Stimulated activated naive CD4-positive, alpha-beta T cell (primary cell): ENCODE data around the gene CLIC1.

Experiments
- DNase-seq, 6 experiments: peaks; one replicate each; lab custom pipeline; 2025; lab: John Stamatoyannopoulos, UW

Gene CLIC1

GRCh38 chr6:31737991-31738979 is 2.0 kb upstream of the CLIC1 start:
- DNase-seq = peak; percentile 39 to 77 (median 68)

- DNase-seq = no peak
Observed at GRCh38 chr6:31737315-31737990, 1.1 kb upstream of the CLIC1 start.

GRCh38 chr6:31736768-31737314 is 511 bp upstream of the CLIC1 start:
- no peak for DNase-seq

- peak in 1 of 6 experiments; percentile 35 for DNase-seq
Observed at GRCh38 chr6:31734821-31735406, 1.4 kb downstream of the CLIC1 start.

- no peak for DNase-seq
Observed at GRCh38 chr6:31734247-31734820, 2.0 kb downstream of the CLIC1 start.

- no peak for DNase-seq
Observed at GRCh38 chr6:31733734-31734133, 2.6 kb downstream of the CLIC1 start.

GRCh38 chr6:31732029-31732428 is 4.3 kb downstream of the CLIC1 start:
- DNase-seq = no peak

GRCh38 chr6:31730631-31731086 is 5.7 kb downstream of the CLIC1 start:
- DNase-seq = no peak

GRCh38 chr6:31729979-31730630 is 6.2 kb downstream of the CLIC1 start:
- DNase-seq = peak in 5 of 6 experiments; percentile 53 to 81 (median 68)

- peak; percentile 56 to 82 (median 73) for DNase-seq
Observed at GRCh38 chr6:31729515-31729978, 6.8 kb downstream of the CLIC1 start.

GRCh38 chr6:31728767-31729514 is 7.4 kb downstream of the CLIC1 start, which contains the start of gene DDAH2:
Gene DDAH2 (minus strand): TSS chr6:31729299. CDS start chr6:31729161, 138 bp downstream.
- no peak for DNase-seq

GRCh38 chr6:31727717-31728671 is 8.3 kb downstream of the CLIC1 start:
- DNase-seq = no peak

GRCh38 chr6:31727034-31727716 is 9.2 kb downstream of the CLIC1 start:
- DNase-seq = no peak

- no peak for DNase-seq
Observed at GRCh38 chr6:31725502-31726350, 10.6 kb downstream of the CLIC1 start.

- DNase-seq = no peak
Observed at GRCh38 chr6:31723980-31724691, 12.2 kb downstream of the CLIC1 start.

GRCh38 chr6:31723245-31723979 is 12.9 kb downstream of the CLIC1 start, which contains the start of gene MPIG6B:
Gene MPIG6B (plus strand): TSS chr6:31723373. CDS start chr6:31723384, 11 bp downstream.
- DNase-seq = no peak
